Mucosa of gallbladder (tissue), 1 donor: ENCODE measurements around the gene SRRM2. TPM values are rescaled to one million over a fixed set of nuclear protein-coding genes. Genes with fewer than 3 reads are reported as not detected.

ENCODE experiments used
- DNase-seq: peaks from one replicate; pipeline ENCODE4 v3.0.0-alpha.2; 2020; ENCODE audit warnings: low spot score
- total RNA-seq: library from RNA; stranded (reverse); gene quantifications from one replicate; pipeline ENCODE4 v1.2.1, GENCODE V29; 2021
- donor health status: DM: no; HTN: no; CAD: no.

Gene SRRM2
- total RNA-seq, 1 donor from 2014 or later: 677 TPM

- peak; percentile 87 for DNase-seq
These were observed 24.9 kb downstream of the SRRM2 start, which contains the start of gene ELOB for GRCh38 chr16:2777231-2777902. Gene ELOB (minus strand): TSS chr16:2777280. CDS start chr16:2777239, 41 bp downstream.

GRCh38 chr16:2777903-2778629, 25.6 kb downstream of the SRRM2 start:
- no peak for DNase-seq

GRCh38 chr16:2778630-2778958, 26.2 kb downstream of the SRRM2 start:
- DNase-seq: no peak

- no peak for DNase-seq
These were observed 26.9 kb downstream of the SRRM2 start for GRCh38 chr16:2779151-2779920.

- DNase-seq: no peak
These were observed 27.8 kb downstream of the SRRM2 start for GRCh38 chr16:2779978-2780898.

- DNase-seq: no peak
These were observed 30.3 kb downstream of the SRRM2 start for GRCh38 chr16:2782583-2783351.

GRCh38 chr16:2783581-2784357, 31.3 kb downstream of the SRRM2 start:
- no peak for DNase-seq

GRCh38 chr16:2784358-2785100, 32.1 kb downstream of the SRRM2 start:
- DNase-seq: no peak

GRCh38 chr16:2785101-2785991, 32.9 kb downstream of the SRRM2 start:
- DNase-seq: no peak

GRCh38 chr16:2786061-2786825, 33.8 kb downstream of the SRRM2 start:
- DNase-seq: no peak

GRCh38 chr16:2786826-2787151, 34.4 kb downstream of the SRRM2 start:
- DNase-seq: no peak

- DNase-seq: no peak
These were observed 35.0 kb downstream of the SRRM2 start, which contains the start of gene PRSS33 for GRCh38 chr16:2787406-2787805. Gene PRSS33 (minus strand): TSS chr16:2787560. CDS start chr16:2786547, 1,013 bp downstream.

- no peak for DNase-seq
These were observed 35.5 kb downstream of the SRRM2 start for GRCh38 chr16:2787961-2788360.

- no peak for DNase-seq
These were observed 38.2 kb downstream of the SRRM2 start for GRCh38 chr16:2790631-2791030.

- DNase-seq: no peak
These were observed 38.7 kb downstream of the SRRM2 start for GRCh38 chr16:2791174-2791573.

GRCh38 chr16:2792940-2793339, 40.5 kb downstream of the SRRM2 start:
- DNase-seq: no peak

GRCh38 chr16:2795395-2796143, 43.1 kb downstream of the SRRM2 start:
- no peak for DNase-seq
